Right lobe of liver (tissue), 4 donors: Measurements from ENCODE around the gene PCBP4.

Source experiments
- POLR2A ChIP-seq: fragments of 450-650 bp; IDR thresholded peaks from one replicate; pipeline ENCODE4 v1.6.1; 2017; ENCODE audit warnings: antibody characterized with exemption, mild to moderate bottlenecking
- TF ChIP-seq, protein P1 (sequence below), 4 donors: fragments of 200-600 bp in 3 of 4; fragments of 450-650 bp in 1 of 4; IDR thresholded peaks; one replicate each; pipeline versions ENCODE4 v1.5.1 to v1.8.0; 2016 to 2022; ENCODE audit warnings: antibody characterized with exemption in 4 of 4, mild to moderate bottlenecking in 2 of 4
- donor health status: DM: no; HTN: no; CAD: no.
- donor health status: DM: no; HTN: no; CAD: no.
- donor health status: DM: no; HTN: yes; CAD: no.

DNA sequence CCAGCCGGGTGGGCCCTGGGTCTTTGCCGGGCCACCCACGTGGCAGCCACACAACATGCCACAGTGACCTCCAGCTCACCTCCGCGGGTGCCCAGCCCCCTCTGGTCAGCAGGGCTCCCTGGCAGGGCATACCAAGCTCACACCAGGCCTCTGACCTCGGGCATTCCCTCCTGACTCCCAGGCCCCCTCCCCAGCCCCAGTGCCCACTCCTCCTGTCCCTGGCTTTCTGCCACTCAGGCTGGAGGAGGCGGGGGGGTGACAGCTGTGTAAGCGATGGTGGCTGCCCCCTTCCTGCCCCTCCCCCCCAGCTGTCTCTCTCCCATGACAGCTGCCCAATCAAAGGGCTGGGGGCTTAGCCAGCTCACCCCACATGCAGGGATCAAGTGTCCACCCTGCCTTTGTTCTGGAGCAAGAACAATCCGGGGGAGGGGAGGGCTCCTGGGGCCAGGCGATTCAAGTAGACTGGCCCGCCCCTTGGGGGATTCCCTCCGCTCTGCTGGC, 3.3 kb downstream of the PCBP4 start:
- TF ChIP-seq, protein P1, sequence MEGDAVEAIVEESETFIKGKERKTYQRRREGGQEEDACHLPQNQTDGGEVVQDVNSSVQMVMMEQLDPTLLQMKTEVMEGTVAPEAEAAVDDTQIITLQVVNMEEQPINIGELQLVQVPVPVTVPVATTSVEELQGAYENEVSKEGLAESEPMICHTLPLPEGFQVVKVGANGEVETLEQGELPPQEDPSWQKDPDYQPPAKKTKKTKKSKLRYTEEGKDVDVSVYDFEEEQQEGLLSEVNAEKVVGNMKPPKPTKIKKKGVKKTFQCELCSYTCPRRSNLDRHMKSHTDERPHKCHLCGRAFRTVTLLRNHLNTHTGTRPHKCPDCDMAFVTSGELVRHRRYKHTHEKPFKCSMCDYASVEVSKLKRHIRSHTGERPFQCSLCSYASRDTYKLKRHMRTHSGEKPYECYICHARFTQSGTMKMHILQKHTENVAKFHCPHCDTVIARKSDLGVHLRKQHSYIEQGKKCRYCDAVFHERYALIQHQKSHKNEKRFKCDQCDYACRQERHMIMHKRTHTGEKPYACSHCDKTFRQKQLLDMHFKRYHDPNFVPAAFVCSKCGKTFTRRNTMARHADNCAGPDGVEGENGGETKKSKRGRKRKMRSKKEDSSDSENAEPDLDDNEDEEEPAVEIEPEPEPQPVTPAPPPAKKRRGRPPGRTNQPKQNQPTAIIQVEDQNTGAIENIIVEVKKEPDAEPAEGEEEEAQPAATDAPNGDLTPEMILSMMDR (IDR thresholded peaks at IDR 0.05) = no peak
- no peak for TF ChIP-seq POLR2A
